RWPE2 (cell line): ENCODE data around the gene SNRNP27.

Experiments used
- ATAC-seq: fragments of 200-7000 bp; cut with Tn5 transposase; 3 replicates; pipeline ENCODE4 v1.9.1; 2021; ENCODE audit warnings: low read depth
- DNase-seq: peaks from one replicate; pipeline ENCODE4 v3.0.0-alpha.2; 2020; ENCODE audit warnings: low spot score
- H3K27ac ChIP-seq: fragments of 450-650 bp; 2 replicates; pipeline ENCODE4 v1.5.1; 2017; ENCODE audit warnings: mild to moderate bottlenecking; ENCODE audit not compliant: poor library complexity, severe bottlenecking
- H3K27me3 ChIP-seq: fragments of 250-450 bp; sonication (Bioruptor Pico); 2 replicates; pipeline ENCODE4 v1.5.1; 2021; ENCODE audit warnings: mild to moderate bottlenecking, moderate library complexity; ENCODE audit not compliant: insufficient read depth, poor library complexity, severe bottlenecking
- H3K36me3 ChIP-seq: fragments of 250-450 bp; sonication (Bioruptor Pico); 2 replicates; pipeline ENCODE4 v1.5.1; 2020; ENCODE audit warnings: low read depth, mild to moderate bottlenecking, moderate library complexity
- H3K4me1 ChIP-seq: fragments of 250-450 bp; sonication (Bioruptor Pico); 2 replicates; pipeline ENCODE4 v1.5.1; 2021; ENCODE audit warnings: mild to moderate bottlenecking, moderate library complexity; ENCODE audit not compliant: insufficient read depth, poor library complexity, severe bottlenecking
- H3K4me3 ChIP-seq: fragments of 250-450 bp; sonication (Bioruptor Pico); 2 replicates; pipeline ENCODE4 v1.5.1; 2021; ENCODE audit warnings: mild to moderate bottlenecking, moderate library complexity; ENCODE audit not compliant: severe bottlenecking
- H3K9me3 ChIP-seq: fragments of 250-450 bp; sonication (Bioruptor Pico); 2 replicates; pipeline ENCODE4 v1.5.1; 2021; ENCODE audit warnings: mild to moderate bottlenecking, moderate library complexity; ENCODE audit not compliant: severe bottlenecking
- CTCF ChIP-seq: fragments of 450-650 bp; IDR thresholded peaks from one replicate; pipeline ENCODE4 v1.5.1; 2017; ENCODE audit warnings: mild to moderate bottlenecking, moderate library complexity; ENCODE audit not compliant: poor library complexity, severe bottlenecking

The SNRNP27 gene

GRCh38 chr2:69847068-69847828 lies 46.5 kb upstream of the SNRNP27 start:
- ATAC-seq, result no peak
- no peak overlapping the region for H3K27ac ChIP-seq
- no peaks in the 10 kb centered on the region for H3K9me3 ChIP-seq
- peaks cover 52% of the 10 kb centered on the region for H3K36me3 ChIP-seq
- H3K27me3 ChIP-seq, result no peaks in the 10 kb centered on the region
- no peak for TF ChIP-seq CTCF
- H3K4me1 ChIP-seq, result no peaks in the 10 kb centered on the region
- DNase-seq, result no peak
- H3K4me3 ChIP-seq, result no peak overlapping the region

GRCh38 chr2:69848186-69848790 lies 45.5 kb upstream of the SNRNP27 start:
- no peak overlapping the region for H3K27ac ChIP-seq
- no peak overlapping the region for H3K4me3 ChIP-seq
- TF ChIP-seq CTCF, result no peak

GRCh38 chr2:69858261-69858660 lies 35.5 kb upstream of the SNRNP27 start:
- no peak for ATAC-seq
- no peaks in the 10 kb centered on the region for H3K27me3 ChIP-seq
- H3K4me3 ChIP-seq, result no peak overlapping the region
- H3K9me3 ChIP-seq, result no peaks in the 10 kb centered on the region
- no peaks in the 10 kb centered on the region for H3K4me1 ChIP-seq
- H3K36me3 ChIP-seq, result peaks cover 31% of the 10 kb centered on the region
- H3K27ac ChIP-seq, result no peak overlapping the region
- TF ChIP-seq CTCF, result no peak
- no peak for DNase-seq

More at GRCh38 chr2:69848186-69848790, 45.5 kb upstream of the SNRNP27 start:
- Histone ChIP-seq H3K9me3 (no peaks in the 10 kb centered on the region), H3K27me3 (no peaks in the 10 kb centered on the region), H3K4me1 (no peaks in the 10 kb centered on the region), H3K36me3 (peaks cover 54% of the 10 kb centered on the region)
- ATAC-seq (no peak), DNase-seq (no peak)

GRCh38 chr2:69863298-69863697 lies 30.5 kb upstream of the SNRNP27 start:
- no peak overlapping the region for H3K4me3 ChIP-seq
- no peaks in the 10 kb centered on the region for H3K27me3 ChIP-seq
- peaks cover 49% of the 10 kb centered on the region for H3K36me3 ChIP-seq
- DNase-seq (no peak), ATAC-seq (no peak)
- H3K9me3 ChIP-seq, result no peaks in the 10 kb centered on the region
- no peak overlapping the region for H3K27ac ChIP-seq
- no peaks in the 10 kb centered on the region for H3K4me1 ChIP-seq
- no peak for TF ChIP-seq CTCF

- TF ChIP-seq CTCF, result no peak
- DNase-seq (no peak), ATAC-seq (no peak)
- no peaks in the 10 kb centered on the region for H3K27me3 ChIP-seq
- H3K36me3 ChIP-seq, result no peaks in the 10 kb centered on the region
- H3K9me3 ChIP-seq, result peaks cover 3% of the 10 kb centered on the region
- no peak overlapping the region for H3K4me3 ChIP-seq
- no peak overlapping the region for H3K27ac ChIP-seq
- no peaks in the 10 kb centered on the region for H3K4me1 ChIP-seq
Measured at GRCh38 chr2:69888451-69888850, 5.3 kb upstream of the SNRNP27 start.
